ENCODE measurements around the gene ONECUT2.
"Not testable (repeated sequence)": the region's sequence is repeated elsewhere in the genome, so short reads cannot be mapped to it uniquely, and the experiment has no call there.

Gene ONECUT2

GRCh38 chr18:57480733-57481132 is 45.6 kb downstream of the ONECUT2 start:
- H3K27ac ChIP-seq (ENCODE audit: low read depth in 2 of 2, low read length in 2 of 2) = no peak overlapping the region
- no peak overlapping the region for H3K4me3 ChIP-seq (ENCODE audit: low read length in 2 of 2)
- no peaks in the 10 kb centered on the region for H3K9me3 ChIP-seq (ENCODE audit: control insufficient read depth in 2 of 2, low read length in 2 of 2)
- no peaks in the 10 kb centered on the region for H3K36me3 ChIP-seq (ENCODE audit: control insufficient read depth in 2 of 2, insufficient read depth in 2 of 2, low read length in 2 of 2)
- H3K9ac ChIP-seq (ENCODE audit: low read depth in 1 of 2, low read length in 2 of 2) = no peak overlapping the region
- H3K4me1 ChIP-seq (ENCODE audit: control insufficient read depth in 2 of 2, insufficient read depth in 2 of 2, low read length in 2 of 2) = no peaks in the 10 kb centered on the region
- no peaks in the 10 kb centered on the region for H3K27me3 ChIP-seq (ENCODE audit: control insufficient read depth in 2 of 2, insufficient read depth in 2 of 2, low read length in 2 of 2)

- Histone ChIP-seq H3K4me1 (ENCODE audit: control insufficient read depth in 2 of 2, insufficient read depth in 2 of 2, low read length in 2 of 2) (no peaks in the 10 kb centered on the region), H3K27me3 (ENCODE audit: control insufficient read depth in 2 of 2, insufficient read depth in 2 of 2, low read length in 2 of 2) (no peaks in the 10 kb centered on the region), H3K9me3 (ENCODE audit: control insufficient read depth in 2 of 2, low read length in 2 of 2) (no peaks in the 10 kb centered on the region), H3K36me3 (ENCODE audit: control insufficient read depth in 2 of 2, insufficient read depth in 2 of 2, low read length in 2 of 2) (no peaks in the 10 kb centered on the region), H3K4me3 (ENCODE audit: low read length in 2 of 2) (no peak overlapping the region), H3K27ac (ENCODE audit: low read depth in 2 of 2, low read length in 2 of 2) (no peak overlapping the region), H3K9ac (ENCODE audit: low read depth in 1 of 2, low read length in 2 of 2) (no peak overlapping the region)
Measured at GRCh38 chr18:57497372-57498294, 62.5 kb downstream of the ONECUT2 start.

GRCh38 chr18:57498682-57499256 is 63.6 kb downstream of the ONECUT2 start:
- H3K9ac ChIP-seq (ENCODE audit: low read depth in 1 of 2, low read length in 2 of 2) = no peak overlapping the region
- no peaks in the 10 kb centered on the region for H3K9me3 ChIP-seq (ENCODE audit: control insufficient read depth in 2 of 2, low read length in 2 of 2)
- no peaks in the 10 kb centered on the region for H3K36me3 ChIP-seq (ENCODE audit: control insufficient read depth in 2 of 2, insufficient read depth in 2 of 2, low read length in 2 of 2)
- H3K27ac ChIP-seq (ENCODE audit: low read depth in 2 of 2, low read length in 2 of 2) = no peak overlapping the region
- no peaks in the 10 kb centered on the region for H3K27me3 ChIP-seq (ENCODE audit: control insufficient read depth in 2 of 2, insufficient read depth in 2 of 2, low read length in 2 of 2)
- H3K4me1 ChIP-seq (ENCODE audit: control insufficient read depth in 2 of 2, insufficient read depth in 2 of 2, low read length in 2 of 2) = no peaks in the 10 kb centered on the region
- H3K4me3 ChIP-seq (ENCODE audit: low read length in 2 of 2) = no peak overlapping the region

GRCh38 chr18:57502624-57503023 is 67.5 kb downstream of the ONECUT2 start:
- H3K27me3 ChIP-seq (ENCODE audit: control insufficient read depth in 2 of 2, insufficient read depth in 2 of 2, low read length in 2 of 2) = no peaks in the 10 kb centered on the region
- no peaks in the 10 kb centered on the region for H3K9me3 ChIP-seq (ENCODE audit: control insufficient read depth in 2 of 2, low read length in 2 of 2)
- no peak overlapping the region for H3K9ac ChIP-seq (ENCODE audit: low read depth in 1 of 2, low read length in 2 of 2)
- no peak overlapping the region for H3K4me3 ChIP-seq (ENCODE audit: low read length in 2 of 2)
- H3K36me3 ChIP-seq (ENCODE audit: control insufficient read depth in 2 of 2, insufficient read depth in 2 of 2, low read length in 2 of 2) = no peaks in the 10 kb centered on the region
- H3K27ac ChIP-seq (ENCODE audit: low read depth in 2 of 2, low read length in 2 of 2) = no peak overlapping the region
- no peaks in the 10 kb centered on the region for H3K4me1 ChIP-seq (ENCODE audit: control insufficient read depth in 2 of 2, insufficient read depth in 2 of 2, low read length in 2 of 2)

- no peak overlapping the region for H3K4me3 ChIP-seq (ENCODE audit: low read length in 2 of 2)
- H3K4me1 ChIP-seq (ENCODE audit: control insufficient read depth in 2 of 2, insufficient read depth in 2 of 2, low read length in 2 of 2) = no peaks in the 10 kb centered on the region
- no peak overlapping the region for H3K9ac ChIP-seq (ENCODE audit: low read depth in 1 of 2, low read length in 2 of 2)
- no peaks in the 10 kb centered on the region for H3K27me3 ChIP-seq (ENCODE audit: control insufficient read depth in 2 of 2, insufficient read depth in 2 of 2, low read length in 2 of 2)
- no peak overlapping the region for H3K27ac ChIP-seq (ENCODE audit: low read depth in 2 of 2, low read length in 2 of 2)
- H3K9me3 ChIP-seq (ENCODE audit: control insufficient read depth in 2 of 2, low read length in 2 of 2) = no peaks in the 10 kb centered on the region
- H3K36me3 ChIP-seq (ENCODE audit: control insufficient read depth in 2 of 2, insufficient read depth in 2 of 2, low read length in 2 of 2) = no peaks in the 10 kb centered on the region
Measured at GRCh38 chr18:57505231-57505630, 70.1 kb downstream of the ONECUT2 start.

GRCh38 chr18:57516056-57516455 is 80.9 kb downstream of the ONECUT2 start:
- no peak overlapping the region for H3K9ac ChIP-seq (ENCODE audit: low read depth in 1 of 2, low read length in 2 of 2)
- H3K4me3 ChIP-seq (ENCODE audit: low read length in 2 of 2) = no peak overlapping the region
- H3K36me3 ChIP-seq (ENCODE audit: control insufficient read depth in 2 of 2, insufficient read depth in 2 of 2, low read length in 2 of 2) = no peaks in the 10 kb centered on the region
- H3K4me1 ChIP-seq (ENCODE audit: control insufficient read depth in 2 of 2, insufficient read depth in 2 of 2, low read length in 2 of 2) = no peaks in the 10 kb centered on the region
- H3K27ac ChIP-seq (ENCODE audit: low read depth in 2 of 2, low read length in 2 of 2) = no peak overlapping the region
- no peaks in the 10 kb centered on the region for H3K9me3 ChIP-seq (ENCODE audit: control insufficient read depth in 2 of 2, low read length in 2 of 2)
- H3K27me3 ChIP-seq (ENCODE audit: control insufficient read depth in 2 of 2, insufficient read depth in 2 of 2, low read length in 2 of 2) = no peaks in the 10 kb centered on the region

GRCh38 chr18:57518533-57518932 is 83.4 kb downstream of the ONECUT2 start:
- H3K4me1 ChIP-seq (ENCODE audit: control insufficient read depth in 2 of 2, insufficient read depth in 2 of 2, low read length in 2 of 2) = no peaks in the 10 kb centered on the region

GRCh38 chr18:57519668-57520424 is 84.7 kb downstream of the ONECUT2 start:
- Histone ChIP-seq H3K4me3 (ENCODE audit: low read length in 2 of 2) (no peak overlapping the region), H3K4me1 (ENCODE audit: control insufficient read depth in 2 of 2, insufficient read depth in 2 of 2, low read length in 2 of 2) (no peaks in the 10 kb centered on the region), H3K27ac (ENCODE audit: low read depth in 2 of 2, low read length in 2 of 2) (no peak overlapping the region), H3K27me3 (ENCODE audit: control insufficient read depth in 2 of 2, insufficient read depth in 2 of 2, low read length in 2 of 2) (no peaks in the 10 kb centered on the region), H3K36me3 (ENCODE audit: control insufficient read depth in 2 of 2, insufficient read depth in 2 of 2, low read length in 2 of 2) (no peaks in the 10 kb centered on the region), H3K9me3 (ENCODE audit: control insufficient read depth in 2 of 2, low read length in 2 of 2) (no peaks in the 10 kb centered on the region), H3K9ac (ENCODE audit: low read depth in 1 of 2, low read length in 2 of 2) (no peak overlapping the region)

More at GRCh38 chr18:57518533-57518932, 83.4 kb downstream of the ONECUT2 start:
- Histone ChIP-seq H3K27ac (ENCODE audit: low read depth in 2 of 2, low read length in 2 of 2) (no peak overlapping the region), H3K9me3 (ENCODE audit: control insufficient read depth in 2 of 2, low read length in 2 of 2) (no peaks in the 10 kb centered on the region), H3K27me3 (ENCODE audit: control insufficient read depth in 2 of 2, insufficient read depth in 2 of 2, low read length in 2 of 2) (no peaks in the 10 kb centered on the region), H3K4me3 (ENCODE audit: low read length in 2 of 2) (no peak overlapping the region), H3K9ac (ENCODE audit: low read depth in 1 of 2, low read length in 2 of 2) (no peak overlapping the region), H3K36me3 (ENCODE audit: control insufficient read depth in 2 of 2, insufficient read depth in 2 of 2, low read length in 2 of 2) (no peaks in the 10 kb centered on the region)

- H3K27ac ChIP-seq (ENCODE audit: low read depth in 2 of 2, low read length in 2 of 2); H3K36me3 ChIP-seq (ENCODE audit: control insufficient read depth in 2 of 2, insufficient read depth in 2 of 2, low read length in 2 of 2); H3K27me3 ChIP-seq (ENCODE audit: control insufficient read depth in 2 of 2, insufficient read depth in 2 of 2, low read length in 2 of 2); H3K4me3 ChIP-seq (ENCODE audit: low read length in 2 of 2); H3K4me1 ChIP-seq (ENCODE audit: control insufficient read depth in 2 of 2, insufficient read depth in 2 of 2, low read length in 2 of 2); H3K9ac ChIP-seq (ENCODE audit: low read depth in 1 of 2, low read length in 2 of 2); H3K9me3 ChIP-seq (ENCODE audit: control insufficient read depth in 2 of 2, low read length in 2 of 2): not testable (repeated sequence)
Measured at GRCh38 chr18:57522348-57522747, 87.2 kb downstream of the ONECUT2 start.
